HL-60 (cell line): Measurements from ENCODE around the gene DHRSX.

Experiments used
- DNase-seq, 2 experiments: peaks; one replicate each; pipeline ENCODE4 v3.0.0-alpha.2; 2010 to 2020; ENCODE audit warnings: low read depth in 1 of 2, low spot score in 1 of 2
- H3K27ac ChIP-seq: fragments of 250-450 bp; sonication (Bioruptor Pico); replicated peaks from 2 replicates; pipeline ENCODE4 v1.5.1; 2020; ENCODE audit warnings: mild to moderate bottlenecking, moderate library complexity
- H3K27me3 ChIP-seq: fragments of 250-450 bp; sonication (Bioruptor Pico); 2 replicates; pipeline ENCODE4 v1.5.1; 2021; ENCODE audit warnings: mild to moderate bottlenecking, moderate library complexity; ENCODE audit not compliant: insufficient read depth, poor library complexity, severe bottlenecking
- H3K4me3 ChIP-seq: replicated peaks from 2 replicates; pipeline ENCODE4 v1.5.1; 2011; ENCODE audit warnings: mild to moderate bottlenecking, control low read depth, low read length; ENCODE audit not compliant: insufficient read depth
- CTCF ChIP-seq: IDR thresholded peaks from one replicate; pipeline ENCODE4 v1.5.1; 2011; ENCODE audit warnings: low read length, control low read depth, inconsistent platforms; ENCODE audit not compliant: insufficient read depth
- GABPA ChIP-seq: IDR thresholded peaks from 2 replicates; pipeline ENCODE4 v1.6.1; 2012; ENCODE audit warnings: low read depth
- POLR2AphosphoS5 ChIP-seq: IDR thresholded peaks from 2 replicates; pipeline ENCODE4 v1.6.1; 2012; ENCODE audit warnings: low read depth
- REST ChIP-seq: IDR thresholded peaks from 2 replicates; pipeline ENCODE4 v1.6.1; 2012; ENCODE audit warnings: low read depth; ENCODE audit not compliant: insufficient replicate concordance
- SPI1 ChIP-seq: IDR thresholded peaks from 2 replicates; pipeline ENCODE4 v1.6.1; 2012; ENCODE audit warnings: low read depth, mild to moderate bottlenecking, borderline replicate concordance

Gene DHRSX

GRCh38 chrX:2301901-2302300, 198.9 kb downstream of the DHRSX start:
- TF ChIP-seq POLR2AphosphoS5 (no peak), GABPA (no peak), SPI1 (no peak), CTCF (no peak), REST (no peak)
- Histone ChIP-seq H3K4me3 (no peak overlapping the region), H3K27ac (no peak overlapping the region), H3K27me3 (no peaks in the 10 kb centered on the region)
- no peak for DNase-seq

GRCh38 chrX:2299871-2300270, 200.9 kb downstream of the DHRSX start:
- H3K27ac ChIP-seq: no peak overlapping the region
- no peak overlapping the region for H3K4me3 ChIP-seq
- no peaks in the 10 kb centered on the region for H3K27me3 ChIP-seq
- TF ChIP-seq GABPA (no peak), POLR2AphosphoS5 (no peak), CTCF (no peak), SPI1 (no peak), REST (no peak)
- no peak for DNase-seq

- DNase-seq: no peak
- no peak for TF ChIP-seq SPI1
- TF ChIP-seq GABPA: no peak
Measured at GRCh38 chrX:2286731-2287130, 214.0 kb downstream of the DHRSX start.

GRCh38 chrX:2284601-2285000, 216.2 kb downstream of the DHRSX start:
- Histone ChIP-seq H3K27me3 (no peaks in the 10 kb centered on the region), H3K27ac (no peak overlapping the region), H3K4me3 (no peak overlapping the region)
- TF ChIP-seq GABPA (no peak), POLR2AphosphoS5 (no peak), SPI1 (no peak), REST (no peak), CTCF (no peak)
- DNase-seq: no peak

More at GRCh38 chrX:2286731-2287130, 214.0 kb downstream of the DHRSX start:
- H3K27ac ChIP-seq: no peak overlapping the region
- H3K27me3 ChIP-seq: no peaks in the 10 kb centered on the region
- H3K4me3 ChIP-seq: no peak overlapping the region
